A673 (cell line): ENCODE results near the gene SEC61A1. TPM values are rescaled to one million over a fixed set of nuclear protein-coding genes. Genes with fewer than 3 reads are reported as not detected.

Experiments
- BruUV-seq: library from RNA; stranded (reverse); fragments of 400-500 nt; replicated peaks from 2 replicates; lab custom pipeline; 2021; lab: Mats Ljungman, UMichigan
- CTCF ChIA-PET: fragments of 300-600 bp; sonication (Branson Sonifier 250); formaldehyde crosslinking; loops from one replicate; lab custom pipeline; 2022; ENCODE audit warnings: antibody characterized with exemption; lab: Charles Lee
- POLR2A ChIA-PET: fragments of 300-600 bp; sonication (Branson Sonifier 250); formaldehyde crosslinking; loops from one replicate; lab custom pipeline; 2022; ENCODE audit warnings: antibody characterized with exemption; ENCODE audit not compliant: low non-redundant PET; lab: Charles Lee
- DNase-seq: peaks from one replicate; pipeline ENCODE4 v3.0.0-alpha.2; 2015; ENCODE audit warnings: low spot score
- H3K27ac ChIP-seq: fragments of 200-600 bp; sonication (generic); 2 replicates; pipeline ENCODE4 v1.5.1; 2016; ENCODE audit warnings: mixed run types, low read depth, mild to moderate bottlenecking, mixed read lengths, antibody characterized with exemption, low read length; ENCODE audit not compliant: poor library complexity, severe bottlenecking
- H3K27me3 ChIP-seq: fragments of 200-600 bp; sonication (generic); replicated peaks from 2 replicates; pipeline ENCODE4 v1.6.1; 2017; ENCODE audit warnings: mixed run types, low read depth, mild to moderate bottlenecking, mixed read lengths, antibody characterized with exemption, low read length; ENCODE audit not compliant: insufficient read depth, poor library complexity
- H3K36me3 ChIP-seq: fragments of 200-600 bp; sonication (generic); 2 replicates; pipeline ENCODE4 v1.6.1; 2016; ENCODE audit warnings: mixed run types, mild to moderate bottlenecking, mixed read lengths, antibody characterized with exemption, low read length; ENCODE audit not compliant: insufficient read depth, poor library complexity, severe bottlenecking
- H3K4me1 ChIP-seq: fragments of 200-600 bp; sonication (generic); 2 replicates; pipeline ENCODE4 v1.6.1; 2017; ENCODE audit warnings: mixed run types, mild to moderate bottlenecking, mixed read lengths, antibody characterized with exemption, low read length; ENCODE audit not compliant: insufficient read depth, poor library complexity, severe bottlenecking
- H3K4me3 ChIP-seq: fragments of 200-600 bp; sonication (generic); 2 replicates; pipeline ENCODE4 v1.5.1; 2016; ENCODE audit warnings: low read depth, mixed run types, mild to moderate bottlenecking, mixed read lengths, low read length; ENCODE audit not compliant: poor library complexity, severe bottlenecking
- H3K9me3 ChIP-seq: fragments of 200-600 bp; sonication (generic); 2 replicates; pipeline ENCODE4 v1.6.1; 2016; ENCODE audit warnings: mixed run types, low read depth, mild to moderate bottlenecking, mixed read lengths, antibody characterized with exemption, low read length; ENCODE audit not compliant: poor library complexity, severe bottlenecking
- CTCF ChIP-seq: fragments of 300-800, 200-600 bp; sonication (generic); conservative IDR thresholded peaks from 2 replicates; pipeline ENCODE4 v1.5.1; 2017; ENCODE audit warnings: low read depth, mild to moderate bottlenecking, antibody characterized with exemption, low read length, moderate library complexity, mixed read lengths
- EZH2 ChIP-seq: fragments of 200-600 bp; sonication (generic); IDR thresholded peaks from 2 replicates; pipeline ENCODE4 v1.6.1; 2017; ENCODE audit warnings: borderline replicate concordance, low read depth, mild to moderate bottlenecking, mixed read lengths, antibody characterized with exemption, low read length; ENCODE audit not compliant: poor library complexity, severe bottlenecking
- intact Hi-C: fragments of 100-400 bp; cut with micrococcal nuclease; formaldehyde crosslinking; loops from one replicate; pipeline ENCODE4 v1.10.0; 2022; ENCODE audit not compliant: unreplicated experiment
- total RNA-seq: library from RNA; stranded (reverse); gene quantifications from 2 replicates; pipeline ENCODE4 v1.2.3, GENCODE V29; 2021

Gene SEC61A1
- total RNA-seq, 1 experiment from 2014 or later, result 176 TPM

GRCh38 chr3:128073185-128073725 is 21.0 kb downstream of the SEC61A1 start:
- intact Hi-C loops, result loop anchor here (10.0 kb wide), 1 partner anchor 512 kb away; no protein-coding TSS in a partner anchor
- peaks cover 15% of the 10 kb centered on the region for H3K4me1 ChIP-seq
- ChIA-PET POLR2A (no interaction called here), CTCF (no interaction called here)
- no peak overlapping the region for H3K27ac ChIP-seq
- H3K9me3 ChIP-seq, result no peaks in the 10 kb centered on the region
- BruUV-seq, result no TSS peak
- TF ChIP-seq CTCF, result no peak
- no peak for TF ChIP-seq EZH2
- no peak for DNase-seq
- peaks cover 48% of the 10 kb centered on the region for H3K36me3 ChIP-seq
- H3K4me3 ChIP-seq, result no peak overlapping the region
- no peaks in the 10 kb centered on the region for H3K27me3 ChIP-seq

DNA sequence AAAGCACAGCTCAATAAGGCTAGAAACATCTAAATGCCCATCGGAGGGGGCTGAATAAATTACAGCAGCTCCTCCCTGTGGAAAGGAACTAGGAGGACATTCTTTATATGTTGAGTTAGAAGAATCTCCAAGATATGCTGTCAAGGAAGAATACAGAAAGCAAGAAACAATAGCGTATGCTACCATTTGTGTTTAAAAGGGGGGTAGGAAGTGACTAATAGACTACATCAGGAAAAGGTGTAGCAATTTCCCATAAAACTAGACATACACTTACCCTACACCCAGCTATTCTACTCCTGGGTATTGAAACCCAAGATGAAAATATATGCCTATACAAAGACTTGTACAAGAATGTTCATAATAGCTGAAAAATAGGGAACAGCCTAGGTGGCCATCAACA is 21.6 kb downstream of the SEC61A1 start:
- peaks cover 17% of the 10 kb centered on the region for H3K4me1 ChIP-seq
- no peak overlapping the region for H3K27ac ChIP-seq
- intact Hi-C loops, result loop anchor here (10.0 kb wide), 1 partner anchor 511 kb away; no protein-coding TSS in a partner anchor
- POLR2A ChIA-PET, result no interaction called here
- BruUV-seq, result no TSS peak
- TF ChIP-seq CTCF (no peak), EZH2 (no peak)
- H3K4me3 ChIP-seq, result no peak overlapping the region
- H3K36me3 ChIP-seq, result peaks cover 43% of the 10 kb centered on the region
- DNase-seq, result no peak
- CTCF ChIA-PET, result no interaction called here
- no peaks in the 10 kb centered on the region for H3K9me3 ChIP-seq
- H3K27me3 ChIP-seq, result no peaks in the 10 kb centered on the region

GRCh38 chr3:128074851-128075521 is 22.7 kb downstream of the SEC61A1 start:
- Histone ChIP-seq H3K4me3 (peak overlapping the region; percentile 49), H3K27me3 (no peaks in the 10 kb centered on the region), H3K9me3 (no peaks in the 10 kb centered on the region), H3K4me1 (peaks cover 17% of the 10 kb centered on the region), H3K36me3 (peaks cover 38% of the 10 kb centered on the region), H3K27ac (no peak overlapping the region)
- no peak for TF ChIP-seq EZH2
- TF ChIP-seq CTCF, result no peak
- no TSS peak for BruUV-seq
- intact Hi-C loops, result loop anchor here (1.0 to 10.0 kb wide), 4 partner anchors 47 to 510 kb away; partner anchors contain the start of gene RUVBL1
- POLR2A ChIA-PET, result interaction anchor here (0.6 kb wide), 1 partner anchor 502 kb away, joined by 19 read pairs; no protein-coding TSS in a partner anchor
- DNase-seq, result peak; percentile 23
- CTCF ChIA-PET, result interaction anchor here (0.7 to 1.6 kb wide), 3 partner anchors 58 to 356 kb away, joined by 3 to 5 read pairs (median 4); no protein-coding TSS in a partner anchor
